CD4-positive, alpha-beta T cell (primary cell): ENCODE data around the gene NME7. TPM values are rescaled to one million over a fixed set of nuclear protein-coding genes. Genes with fewer than 3 reads are reported as not detected.

Experiments
- ATAC-seq: fragments of 200-7000 bp; cut with Tn5 transposase; one replicate; pipeline ENCODE4 v1.10.0; 2022; ENCODE audit warnings: mild to moderate bottlenecking; ENCODE audit not compliant: poor library complexity
- CTCF ChIA-PET: fragments of 350-600 bp; sonication (Branson Sonifier 250); formaldehyde crosslinking; loops from one replicate; lab custom pipeline; 2021; ENCODE audit warnings: antibody characterized with exemption, inconsistent platforms; lab: Charles Lee
- POLR2A ChIA-PET: fragments of 350-600 bp; sonication (Branson Sonifier 250); formaldehyde crosslinking; loops from one replicate; lab custom pipeline; 2021; ENCODE audit warnings: antibody characterized with exemption, inconsistent platforms; lab: Charles Lee
- DNase-seq, 14 experiments: peaks; one replicate each; pipeline ENCODE4 v3.0.0-alpha.2; 2013 to 2020; ENCODE audit warnings: mixed read lengths in 2 of 14
- H3K27ac ChIP-seq, 2 donors: one replicate each; pipeline versions ENCODE4 v1.5.1 to v1.7.0; 2013; ENCODE audit warnings: low read length in 2 of 2, low read depth in 1 of 2, mild to moderate bottlenecking in 1 of 2
- H3K27me3 ChIP-seq, 2 experiments: 1 replicate in 1 of 2; 2 replicates in 1 of 2; pipeline versions ENCODE4 v1.6.1 to v1.7.0; 2013; ENCODE audit warnings: low read length in 2 of 2, control low read depth in 1 of 2, mild to moderate bottlenecking in 1 of 2, moderate library complexity in 1 of 2; ENCODE audit not compliant: insufficient read depth in 2 of 2, control insufficient read depth in 1 of 2
- H3K36me3 ChIP-seq: one replicate; pipeline ENCODE4 v1.6.1; 2013; ENCODE audit warnings: low read length, control low read depth; ENCODE audit not compliant: insufficient read depth
- H3K4me1 ChIP-seq: one replicate; pipeline ENCODE4 v1.6.1; 2013; ENCODE audit warnings: low read length, control low read depth; ENCODE audit not compliant: insufficient read depth
- H3K4me3 ChIP-seq: one replicate; pipeline ENCODE4 v1.5.1; 2013; ENCODE audit warnings: mild to moderate bottlenecking, low read length, moderate library complexity
- H3K9me3 ChIP-seq, 2 experiments: 1 replicate in 1 of 2; 2 replicates in 1 of 2; pipeline versions ENCODE4 v1.6.1 to v1.7.0; 2013; ENCODE audit warnings: low read length in 2 of 2, mild to moderate bottlenecking in 2 of 2, control low read depth in 1 of 2, moderate library complexity in 1 of 2; ENCODE audit not compliant: control insufficient read depth in 1 of 2, insufficient read depth in 1 of 2
- H3K27ac Mint-ChIP-seq: one replicate; pipeline ENCODE4 v1.8.0; 2020; ENCODE audit warnings: mixed read lengths
- H3K27me3 Mint-ChIP-seq: one replicate; pipeline ENCODE4 v1.8.0; 2021; ENCODE audit warnings: mixed read lengths
- H3K36me3 Mint-ChIP-seq: one replicate; pipeline ENCODE4 v1.8.0; 2021; ENCODE audit warnings: low read depth, mixed read lengths
- H3K4me1 Mint-ChIP-seq: one replicate; pipeline ENCODE4 v1.8.0; 2021; ENCODE audit warnings: low read depth, mixed read lengths
- H3K4me3 Mint-ChIP-seq: one replicate; pipeline ENCODE4 v1.8.0; 2020; ENCODE audit warnings: mild to moderate bottlenecking, mixed read lengths
- H3K9me3 Mint-ChIP-seq: one replicate; pipeline ENCODE4 v1.8.0; 2020; ENCODE audit warnings: mixed read lengths
- CTCF ChIP-seq: fragments of 200-600 bp; IDR thresholded peaks from one replicate; pipeline ENCODE4 v1.8.0; 2022; ENCODE audit warnings: antibody characterized with exemption, mild to moderate bottlenecking
- intact Hi-C, 2 experiments: fragments of 100-400 bp; cut with DNase I in 1 of 2; cut with micrococcal nuclease in 1 of 2; formaldehyde crosslinking; loops; one replicate each; pipeline versions ENCODE4 v1.15.1 to v1.9.0; 2023 to 2025; cut with DNase I, micrococcal nuclease
- total RNA-seq, 174 experiments: library from RNA in 2 of 174; stranded (reverse) in 2 of 174; gene quantifications; one replicate each; pipeline ENCODE4 v1.2.3 and lab custom pipeline; 2021 to 2026

The NME7 gene
- total RNA-seq, 2 experiments from 2014 or later = 7.2 to 8.3 TPM

DNA sequence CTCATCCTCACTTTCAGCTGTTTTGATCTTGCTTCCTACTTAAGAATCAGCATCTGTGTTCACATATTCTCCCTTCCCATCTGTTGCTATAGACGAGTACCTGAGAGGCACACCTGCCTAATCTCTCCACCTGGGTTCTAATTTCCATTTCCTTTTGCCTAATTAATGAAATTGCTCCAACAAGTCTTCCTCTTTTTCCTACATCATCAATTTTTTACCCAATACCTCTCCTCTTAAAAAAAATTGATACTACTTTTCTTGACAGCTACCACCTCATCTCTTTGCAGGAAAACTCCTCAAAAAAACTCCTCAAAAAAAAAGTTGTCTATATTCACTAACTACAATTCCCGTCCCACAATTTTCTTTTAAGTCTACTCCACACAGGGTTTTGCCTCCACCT, 71.8 kb downstream of the NME7 start:
- Histone ChIP-seq H3K36me3 (peaks cover 4% of the 10 kb centered on the region), H3K27ac (no peak overlapping the region), H3K4me3 (no peak overlapping the region), H3K27me3 (no peaks in the 10 kb centered on the region), H3K4me1 (no peaks in the 10 kb centered on the region), H3K9me3 (no peaks in the 10 kb centered on the region)
- Mint-ChIP-seq H3K9me3 (no peaks in the 10 kb centered on the region), H3K27me3 (no peaks in the 10 kb centered on the region), H3K4me3 (no peak overlapping the region), H3K4me1 (no peaks in the 10 kb centered on the region), H3K36me3 (peaks cover 46% of the 10 kb centered on the region), H3K27ac (no peak overlapping the region)
- DNase-seq (no peak), ATAC-seq (no peak)
- CTCF ChIA-PET = no interaction called here
- intact Hi-C loops = no loop called here
- no peak for TF ChIP-seq CTCF
- POLR2A ChIA-PET = no interaction called here

DNA sequence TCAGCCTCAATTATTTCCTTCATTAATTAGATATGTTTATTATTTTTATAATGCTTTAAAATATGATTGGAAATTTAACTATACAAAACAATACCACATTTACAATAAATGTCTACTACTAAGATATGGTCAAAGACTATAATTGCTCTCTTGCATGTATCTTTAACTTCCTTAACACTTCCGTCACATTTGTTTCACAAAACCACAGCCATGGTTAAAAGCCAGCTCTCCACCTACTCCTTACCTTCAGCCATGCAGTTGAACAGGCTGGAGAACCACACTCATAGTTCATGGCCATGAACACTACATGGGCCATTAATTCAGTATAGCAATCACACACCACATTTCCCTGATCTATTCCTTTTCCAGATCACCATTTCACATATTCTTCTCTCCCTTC, 72.2 kb downstream of the NME7 start:
- ChIA-PET POLR2A (no interaction called here), CTCF (no interaction called here)
- DNase-seq = no peak
- no peaks in the 10 kb centered on the region for H3K4me1 Mint-ChIP-seq
- H3K4me3 ChIP-seq = no peak overlapping the region
- H3K27ac ChIP-seq = no peak overlapping the region
- H3K27ac Mint-ChIP-seq = no peak overlapping the region
- H3K9me3 Mint-ChIP-seq = no peaks in the 10 kb centered on the region
- no peak for TF ChIP-seq CTCF
- ATAC-seq = no peak
- H3K36me3 ChIP-seq = peaks cover 4% of the 10 kb centered on the region
- no peaks in the 10 kb centered on the region for H3K9me3 ChIP-seq
- no peaks in the 10 kb centered on the region for H3K4me1 ChIP-seq
- intact Hi-C loops = no loop called here
- no peaks in the 10 kb centered on the region for H3K27me3 ChIP-seq
- peaks cover 50% of the 10 kb centered on the region for H3K36me3 Mint-ChIP-seq
- no peaks in the 10 kb centered on the region for H3K27me3 Mint-ChIP-seq
- no peak overlapping the region for H3K4me3 Mint-ChIP-seq

GRCh38 chr1:169289016-169289415, 78.6 kb downstream of the NME7 start:
- ChIA-PET POLR2A (no interaction called here), CTCF (no interaction called here)
- H3K27ac Mint-ChIP-seq = no peak overlapping the region
- TF ChIP-seq CTCF = no peak
- ATAC-seq (no peak), DNase-seq (no peak)
- H3K4me1 Mint-ChIP-seq = no peaks in the 10 kb centered on the region
- peaks cover 66% of the 10 kb centered on the region for H3K36me3 Mint-ChIP-seq
- no peaks in the 10 kb centered on the region for H3K27me3 ChIP-seq
- H3K36me3 ChIP-seq = peaks cover 4% of the 10 kb centered on the region
- no peak overlapping the region for H3K4me3 Mint-ChIP-seq
- H3K27ac ChIP-seq = no peak overlapping the region
- no peaks in the 10 kb centered on the region for H3K9me3 ChIP-seq
- intact Hi-C loops = no loop called here
- no peak overlapping the region for H3K4me3 ChIP-seq
- H3K4me1 ChIP-seq = no peaks in the 10 kb centered on the region
- H3K9me3 Mint-ChIP-seq = peaks cover 3% of the 10 kb centered on the region
- no peaks in the 10 kb centered on the region for H3K27me3 Mint-ChIP-seq
